GM18526 (cell line): ENCODE results near the gene DRC7.

Source experiments
- POLR2A ChIP-seq: IDR thresholded peaks from 3 replicates; pipeline ENCODE4 v1.6.1; 2011; ENCODE audit not compliant: insufficient read length; ENCODE audit errors: extremely low read depth

Gene DRC7

GRCh38 chr16:57668263-57668571, 26.4 kb upstream of the DRC7 start, which contains the start of gene ADGRG3:
Gene ADGRG3, plus strand, starts transcription at chr16:57668306. Its CDS starts 42 bp downstream, at chr16:57668348.
- TF ChIP-seq POLR2A, result no peak

- no peak for TF ChIP-seq POLR2A
These were observed 25.8 kb upstream of the DRC7 start for GRCh38 chr16:57668630-57669475.

- no peak for TF ChIP-seq POLR2A
These were observed 25.0 kb upstream of the DRC7 start for GRCh38 chr16:57669476-57670162.

DNA sequence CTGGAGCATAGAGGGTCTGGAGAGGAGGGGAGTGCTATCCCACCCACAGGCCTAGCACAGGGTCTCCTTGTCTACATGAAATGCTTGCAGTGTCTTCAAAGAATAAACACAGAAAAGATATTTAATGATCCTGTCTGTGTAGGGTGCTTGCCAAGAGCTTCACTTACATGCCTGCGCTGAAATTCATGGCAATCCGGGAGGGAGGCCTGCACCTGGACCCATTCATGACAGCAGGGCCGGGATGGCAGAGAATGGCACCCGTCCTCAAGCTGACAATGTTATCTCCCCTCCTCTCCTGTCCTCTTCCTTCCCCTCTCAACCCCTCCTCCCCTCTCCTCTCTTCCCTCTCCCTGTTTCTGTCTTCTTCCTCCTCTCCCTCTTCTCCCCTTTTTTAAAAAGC, 24.4 kb upstream of the DRC7 start:
- no peak for TF ChIP-seq POLR2A

DNA sequence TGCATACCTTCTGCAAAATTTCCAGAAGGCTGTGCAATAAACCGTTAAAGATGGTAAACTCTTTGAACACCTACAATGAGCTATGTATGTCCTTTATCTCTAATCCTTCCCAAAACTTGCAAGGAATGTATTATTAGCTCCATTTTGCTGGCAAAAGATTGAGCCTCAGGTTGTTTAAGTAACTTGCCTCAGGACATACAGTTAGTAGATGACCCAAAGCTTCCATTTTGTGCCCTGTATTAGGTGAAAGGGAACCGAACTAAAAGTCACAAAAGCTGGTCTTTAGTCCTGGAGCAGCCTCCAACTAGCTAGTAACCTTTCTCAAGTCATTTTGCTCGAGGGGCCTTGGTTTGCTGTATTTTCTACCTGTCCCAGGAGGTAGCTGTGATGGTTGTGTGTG, 22.2 kb upstream of the DRC7 start:
- TF ChIP-seq POLR2A, result no peak

- no peak for TF ChIP-seq POLR2A
These were observed 21.8 kb upstream of the DRC7 start for GRCh38 chr16:57672824-57673223.

GRCh38 chr16:57675741-57676551, 18.7 kb upstream of the DRC7 start:
- no peak for TF ChIP-seq POLR2A

DNA sequence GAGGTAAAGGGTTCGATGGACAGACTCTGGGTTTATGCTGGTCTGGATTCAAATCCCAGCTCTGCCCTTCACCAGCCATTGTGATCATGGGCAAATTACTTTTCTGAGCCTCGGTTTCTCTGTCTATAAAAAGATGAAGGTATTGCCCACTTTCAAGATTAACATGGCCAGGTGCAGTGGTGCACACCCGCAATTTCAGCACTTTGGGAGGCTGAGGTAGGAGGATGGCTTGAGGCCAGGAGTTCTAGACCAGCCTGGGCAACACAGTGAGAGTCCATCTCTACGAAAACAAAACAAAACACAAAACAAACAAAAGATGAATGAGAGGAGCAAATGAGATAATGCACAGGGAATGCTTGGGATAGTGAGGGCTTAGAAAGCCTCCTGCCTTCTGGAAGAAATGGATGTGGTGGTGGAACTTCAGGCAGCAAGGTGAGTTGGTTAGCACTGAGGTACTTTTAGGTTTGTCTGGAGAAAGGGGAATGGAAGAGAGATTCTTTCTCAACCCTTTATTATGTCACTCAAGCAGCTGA, 18.0 kb upstream of the DRC7 start:
- no peak for TF ChIP-seq POLR2A

- TF ChIP-seq POLR2A, result no peak
These were observed 16.8 kb upstream of the DRC7 start for GRCh38 chr16:57677622-57678369.

GRCh38 chr16:57679016-57679415, 15.6 kb upstream of the DRC7 start:
- no peak for TF ChIP-seq POLR2A

DNA sequence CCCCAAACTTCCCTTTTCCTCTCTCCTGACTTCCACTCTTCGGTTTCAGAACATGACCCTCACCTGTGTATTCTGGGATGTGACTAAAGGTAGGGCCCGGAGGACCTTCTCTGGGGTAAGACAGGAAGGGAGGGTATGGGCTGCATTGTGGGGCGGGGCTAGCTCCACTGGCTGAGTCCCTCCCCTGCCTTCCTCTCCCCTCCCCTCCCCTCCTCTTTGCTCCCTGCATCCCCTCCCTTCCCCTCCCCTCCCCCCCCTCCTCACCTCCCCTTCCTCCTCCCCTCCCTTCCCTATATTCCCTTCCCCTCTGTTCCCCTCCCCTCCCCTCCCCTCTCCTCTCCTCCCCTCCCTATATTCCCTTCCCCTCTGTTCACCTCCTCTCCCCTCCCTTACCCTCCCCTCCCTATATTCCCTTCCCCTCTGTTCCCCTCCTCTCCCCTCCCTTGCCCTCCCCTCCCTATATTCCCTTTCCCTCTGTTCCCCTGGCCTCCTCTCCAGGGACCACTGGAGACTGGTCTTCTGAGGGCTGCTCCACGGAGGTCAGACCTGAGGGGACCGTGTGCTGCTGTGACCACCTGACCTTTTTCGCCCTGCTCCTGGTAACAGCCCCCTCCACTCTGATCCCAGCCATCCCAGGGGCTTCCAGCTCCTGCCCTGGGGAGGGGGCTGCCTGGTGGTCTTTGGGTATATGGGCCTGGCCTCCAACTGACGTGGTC, 14.7 kb upstream of the DRC7 start:
- TF ChIP-seq POLR2A, result no peak

DNA sequence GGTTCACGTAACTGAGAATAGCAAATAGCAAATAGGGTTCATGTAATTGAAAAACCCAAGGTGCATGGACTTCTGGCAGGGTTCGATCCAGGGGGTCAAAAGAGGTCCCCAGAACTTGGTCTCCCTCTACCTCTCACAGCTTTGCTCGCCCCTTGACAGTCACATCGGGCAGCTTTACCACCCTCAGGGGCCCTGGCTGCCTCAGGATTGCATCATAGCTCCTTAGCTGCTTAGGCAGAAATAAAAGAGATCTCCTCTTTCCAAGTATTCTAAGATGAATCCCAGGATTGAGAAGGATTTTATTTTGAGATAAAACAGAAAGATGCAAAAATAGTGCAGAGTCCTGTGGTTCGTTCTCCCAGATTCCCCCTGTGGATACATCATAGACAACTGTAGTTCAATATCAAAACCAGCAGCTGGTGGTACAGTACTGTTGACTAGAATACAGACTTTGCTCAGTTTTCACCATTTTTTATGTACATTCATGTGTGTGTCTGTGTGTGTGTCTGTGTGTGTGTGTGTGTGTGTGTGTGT, 13.7 kb upstream of the DRC7 start:
- TF ChIP-seq POLR2A, result no peak

DNA sequence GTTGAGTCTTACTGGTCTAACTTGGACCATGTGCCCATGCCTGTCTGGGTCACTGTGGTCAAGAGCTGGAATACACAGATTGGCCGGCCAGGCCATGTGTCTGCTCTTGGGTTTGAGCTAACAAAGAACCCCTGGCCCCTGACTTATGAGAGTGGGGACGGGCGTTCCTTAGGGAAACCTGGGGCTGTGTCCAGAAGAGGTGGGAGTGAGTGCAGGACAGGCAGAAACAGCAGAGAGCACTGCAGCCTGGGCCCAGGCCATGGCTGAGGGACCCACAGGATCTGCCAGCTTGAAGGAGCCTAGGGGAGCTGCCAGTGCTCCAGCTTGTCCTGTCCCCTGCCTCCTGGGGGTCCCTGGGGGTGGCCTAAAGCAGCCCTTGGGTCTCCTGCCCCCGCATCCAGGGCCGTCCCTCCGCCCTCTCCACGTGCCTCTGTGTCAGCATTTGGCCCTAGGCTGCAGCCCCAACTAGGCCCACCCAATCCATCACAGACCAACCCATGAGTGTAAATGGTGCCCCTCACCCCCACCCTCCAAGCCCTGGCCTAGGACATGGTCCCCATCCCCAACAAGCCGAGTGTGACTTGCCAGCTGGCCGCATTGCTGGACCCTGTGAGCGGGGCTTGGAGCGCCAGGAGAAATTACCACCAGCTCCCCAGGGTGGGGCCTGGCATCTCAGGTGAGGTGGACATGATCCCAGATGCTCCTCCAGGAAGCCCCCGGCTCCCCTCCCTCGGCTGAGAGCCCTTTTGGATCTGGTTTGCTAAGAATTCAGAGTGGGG, 12.5 kb upstream of the DRC7 start:
- TF ChIP-seq POLR2A, result no peak
